ENCODE measurements around the gene CLEC17A.

Gene CLEC17A

DNA sequence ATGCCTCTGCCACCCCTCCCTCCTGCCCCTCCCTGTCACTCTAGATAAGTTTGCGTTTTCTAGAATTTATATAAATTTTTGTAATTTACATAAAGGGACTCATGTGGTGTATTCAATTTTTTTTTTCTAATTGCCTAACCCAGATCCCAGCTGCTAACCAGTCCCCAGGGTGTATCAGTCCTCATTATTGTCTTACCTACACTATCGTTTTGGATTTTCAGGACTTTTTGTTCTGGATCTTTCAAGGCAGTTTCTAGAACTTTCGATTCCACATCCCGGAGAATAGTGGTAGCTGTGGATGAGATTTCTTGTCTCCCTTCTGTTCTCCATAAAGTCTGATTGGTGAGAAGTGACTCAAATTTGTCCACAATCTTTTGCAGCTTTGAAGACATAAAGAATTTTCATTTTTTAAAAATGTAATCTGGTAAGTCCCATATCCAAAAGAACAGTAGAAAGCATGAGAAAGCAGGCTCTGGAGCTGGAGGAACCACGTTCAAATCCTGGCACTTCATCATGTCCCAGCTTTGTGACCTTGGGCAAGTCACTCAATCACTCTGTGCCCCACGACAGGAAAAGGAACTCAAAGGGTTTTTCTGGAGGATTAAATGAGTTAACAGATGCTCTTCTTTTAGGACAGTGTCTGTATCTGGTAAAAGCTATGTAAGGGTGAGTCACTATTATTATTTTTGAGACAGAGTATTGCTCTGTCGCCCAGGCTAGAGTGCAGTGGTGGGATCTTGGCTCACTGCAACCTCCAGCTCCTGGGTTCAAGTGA is 72.1 kb downstream of the CLEC17A start:
- Histone ChIP-seq H3K27ac (replicated peaks) (no peak overlapping the region), H3K27me3 (ENCODE audit: insufficient read depth, poor library complexity, severe bottlenecking) (no peaks in the 10 kb centered on the region), H3K4me3 (replicated peaks; ENCODE audit: insufficient read depth, low read length) (no peak overlapping the region)
- no peak for DNase-seq (ENCODE audit: low read depth in 1 of 2, low spot score in 1 of 2)
- no peak for TF ChIP-seq GABPA (IDR thresholded peaks at IDR 0.05; ENCODE audit: low read depth)
- TF ChIP-seq POLR2AphosphoS5 (IDR thresholded peaks at IDR 0.05; ENCODE audit: low read depth) = no peak
- TF ChIP-seq SPI1 (IDR thresholded peaks at IDR 0.05; ENCODE audit: borderline replicate concordance, low read depth) = no peak
- TF ChIP-seq, protein P1, sequence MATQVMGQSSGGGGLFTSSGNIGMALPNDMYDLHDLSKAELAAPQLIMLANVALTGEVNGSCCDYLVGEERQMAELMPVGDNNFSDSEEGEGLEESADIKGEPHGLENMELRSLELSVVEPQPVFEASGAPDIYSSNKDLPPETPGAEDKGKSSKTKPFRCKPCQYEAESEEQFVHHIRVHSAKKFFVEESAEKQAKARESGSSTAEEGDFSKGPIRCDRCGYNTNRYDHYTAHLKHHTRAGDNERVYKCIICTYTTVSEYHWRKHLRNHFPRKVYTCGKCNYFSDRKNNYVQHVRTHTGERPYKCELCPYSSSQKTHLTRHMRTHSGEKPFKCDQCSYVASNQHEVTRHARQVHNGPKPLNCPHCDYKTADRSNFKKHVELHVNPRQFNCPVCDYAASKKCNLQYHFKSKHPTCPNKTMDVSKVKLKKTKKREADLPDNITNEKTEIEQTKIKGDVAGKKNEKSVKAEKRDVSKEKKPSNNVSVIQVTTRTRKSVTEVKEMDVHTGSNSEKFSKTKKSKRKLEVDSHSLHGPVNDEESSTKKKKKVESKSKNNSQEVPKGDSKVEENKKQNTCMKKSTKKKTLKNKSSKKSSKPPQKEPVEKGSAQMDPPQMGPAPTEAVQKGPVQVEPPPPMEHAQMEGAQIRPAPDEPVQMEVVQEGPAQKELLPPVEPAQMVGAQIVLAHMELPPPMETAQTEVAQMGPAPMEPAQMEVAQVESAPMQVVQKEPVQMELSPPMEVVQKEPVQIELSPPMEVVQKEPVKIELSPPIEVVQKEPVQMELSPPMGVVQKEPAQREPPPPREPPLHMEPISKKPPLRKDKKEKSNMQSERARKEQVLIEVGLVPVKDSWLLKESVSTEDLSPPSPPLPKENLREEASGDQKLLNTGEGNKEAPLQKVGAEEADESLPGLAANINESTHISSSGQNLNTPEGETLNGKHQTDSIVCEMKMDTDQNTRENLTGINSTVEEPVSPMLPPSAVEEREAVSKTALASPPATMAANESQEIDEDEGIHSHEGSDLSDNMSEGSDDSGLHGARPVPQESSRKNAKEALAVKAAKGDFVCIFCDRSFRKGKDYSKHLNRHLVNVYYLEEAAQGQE (IDR thresholded peaks at IDR 0.05; ENCODE audit: insufficient replicate concordance, low read depth) = no peak
- TF ChIP-seq CTCF (IDR thresholded peaks at IDR 0.05; ENCODE audit: insufficient read depth, low read length) = no peak

DNA sequence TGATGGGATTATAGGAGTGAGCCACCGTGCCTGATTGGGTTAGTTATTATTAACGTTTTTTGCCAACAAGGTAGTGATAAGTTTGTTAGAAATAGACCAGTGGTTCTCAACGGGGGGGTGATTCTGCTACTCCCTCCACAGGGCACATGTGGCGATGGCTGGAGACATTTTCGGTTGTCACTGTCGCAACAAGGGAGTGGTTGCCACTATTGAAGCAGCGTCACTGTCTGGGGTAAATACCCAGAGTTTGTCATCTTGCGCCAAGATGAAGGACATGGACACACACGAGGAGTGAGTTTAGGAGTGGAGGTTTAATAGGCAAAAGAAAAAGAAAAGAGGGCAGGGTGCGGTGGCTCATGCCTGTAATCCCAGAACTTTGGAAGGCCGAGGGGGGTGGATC is 72.8 kb downstream of the CLEC17A start:
- TF ChIP-seq SPI1 (IDR thresholded peaks at IDR 0.05; ENCODE audit: borderline replicate concordance, low read depth) (no peak), POLR2AphosphoS5 (IDR thresholded peaks at IDR 0.05; ENCODE audit: low read depth) (no peak), CTCF (IDR thresholded peaks at IDR 0.05; ENCODE audit: insufficient read depth, low read length) (no peak)
- TF ChIP-seq, protein P1 (IDR thresholded peaks at IDR 0.05; ENCODE audit: insufficient replicate concordance, low read depth) = no peak
- DNase-seq (ENCODE audit: low read depth in 1 of 2, low spot score in 1 of 2) = no peak
- Histone ChIP-seq H3K4me3 (replicated peaks; ENCODE audit: insufficient read depth, low read length) (no peak overlapping the region), H3K27ac (replicated peaks) (no peak overlapping the region), H3K27me3 (ENCODE audit: insufficient read depth, poor library complexity, severe bottlenecking) (no peaks in the 10 kb centered on the region)

DNA sequence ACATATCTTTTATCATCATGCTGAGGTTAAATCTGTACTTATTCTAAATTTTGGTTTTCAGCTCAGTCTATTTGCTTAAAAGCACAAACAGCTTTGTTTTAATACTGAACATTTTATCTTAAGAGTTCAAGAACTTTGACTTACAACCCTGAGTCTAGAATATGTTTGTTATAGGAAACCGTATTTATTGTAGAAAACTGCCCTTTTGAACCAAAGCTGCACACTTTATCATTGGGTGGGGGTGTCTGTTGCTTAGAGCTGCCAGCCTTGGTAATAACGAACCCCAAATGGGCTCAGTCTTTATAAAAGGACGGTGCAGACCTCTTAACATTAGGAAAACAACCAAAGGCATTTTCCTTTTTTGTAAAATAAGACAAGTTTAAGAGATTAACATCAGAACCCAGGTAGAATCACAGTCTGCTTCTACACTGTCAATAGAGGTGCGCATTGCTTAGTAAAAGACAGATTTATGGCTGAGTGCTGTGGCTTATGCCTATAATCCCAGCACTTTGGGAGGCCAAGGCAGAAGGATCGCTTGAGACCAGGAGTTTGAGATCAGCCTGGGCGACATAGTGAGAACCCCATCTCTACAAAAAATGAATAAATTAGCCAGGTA is 77.1 kb downstream of the CLEC17A start:
- DNase-seq (ENCODE audit: low read depth in 1 of 2, low spot score in 1 of 2) = no peak
- Histone ChIP-seq H3K4me3 (replicated peaks; ENCODE audit: insufficient read depth, low read length) (no peak overlapping the region), H3K27ac (replicated peaks) (no peak overlapping the region), H3K27me3 (ENCODE audit: insufficient read depth, poor library complexity, severe bottlenecking) (no peaks in the 10 kb centered on the region)
- no peak for TF ChIP-seq CTCF (IDR thresholded peaks at IDR 0.05; ENCODE audit: insufficient read depth, low read length)
- TF ChIP-seq, protein P1 (IDR thresholded peaks at IDR 0.05; ENCODE audit: insufficient replicate concordance, low read depth) = no peak
- TF ChIP-seq GABPA (IDR thresholded peaks at IDR 0.05; ENCODE audit: low read depth) = no peak
- no peak for TF ChIP-seq POLR2AphosphoS5 (IDR thresholded peaks at IDR 0.05; ENCODE audit: low read depth)
- no peak for TF ChIP-seq SPI1 (IDR thresholded peaks at IDR 0.05; ENCODE audit: borderline replicate concordance, low read depth)

Data from HL-60 (cell line).